A549 (cell line): ENCODE data around the gene FZD10.

Experiments
- BHLHE40 ChIP-seq: IDR thresholded peaks from 2 replicates; pipeline ENCODE4 v1.6.1; 2012; ENCODE audit warnings: low read depth, low read length, inconsistent platforms
- CEBPB ChIP-seq, 2 experiments: fragments of >200 bp in 1 of 2; sonication (Bioruptor Twin) in 1 of 2; formaldehyde crosslinking in 1 of 2; IDR thresholded peaks; 2 replicates each; pipeline ENCODE4 v1.6.1; 2012 to 2016
- CTCF ChIP-seq: fragments of >200 bp; sonication (Bioruptor Twin); formaldehyde crosslinking; IDR thresholded peaks from 3 replicates; pipeline ENCODE4 v1.5.1; 2016
- ESRRA ChIP-seq: fragments of 150-350 bp; IDR thresholded peaks from 2 replicates; pipeline ENCODE4 v1.6.1; 2014; ENCODE audit warnings: mild to moderate bottlenecking, low read length, borderline replicate concordance
- PBX3 ChIP-seq: IDR thresholded peaks from 2 replicates; pipeline ENCODE4 v1.6.1; 2012
- RCOR1 ChIP-seq: fragments of 150-350 bp; IDR thresholded peaks from 2 replicates; pipeline ENCODE4 v1.6.1; 2014; ENCODE audit warnings: antibody characterized with exemption, low read length, low read depth

- TF ChIP-seq CTCF (no peak), RCOR1 (no peak), CEBPB (IDR thresholded peaks at IDR 0.05) (no peak), PBX3 (no peak), BHLHE40 (no peak), ESRRA (no peak)
Measured at GRCh38 chr12:130170611-130171010, 8.3 kb downstream of the FZD10 start.
